Activated CD8-positive, alpha-beta memory T cell treated with anti-CD3 and anti-CD28 coated beads, Interleukin-2, amount 50 U/mL, for 1 hour (primary cell): ENCODE results near the gene TAGLN2.

Source experiments
- DNase-seq: peaks from one replicate; pipeline ENCODE4 v3.0.0-alpha.2; 2020; ENCODE audit errors: extremely low read depth

TAGLN2 gene

GRCh38 chr1:159935719-159936272 is 10.5 kb upstream of the TAGLN2 start:
- DNase-seq: no peak

- no peak for DNase-seq
Measured at GRCh38 chr1:159935305-159935704, 10.0 kb upstream of the TAGLN2 start.

- no peak for DNase-seq
Measured at GRCh38 chr1:159934136-159935039, 9.1 kb upstream of the TAGLN2 start.

- no peak for DNase-seq
Measured at GRCh38 chr1:159933347-159933746, 8.0 kb upstream of the TAGLN2 start.

GRCh38 chr1:159932296-159933285 is 7.3 kb upstream of the TAGLN2 start:
- DNase-seq: no peak

GRCh38 chr1:159931795-159932173 is 6.5 kb upstream of the TAGLN2 start:
- DNase-seq: no peak

- no peak for DNase-seq
Measured at GRCh38 chr1:159931101-159931794, 5.9 kb upstream of the TAGLN2 start.

GRCh38 chr1:159930634-159931033 is 5.3 kb upstream of the TAGLN2 start:
- DNase-seq: no peak

- no peak for DNase-seq
Measured at GRCh38 chr1:159930216-159930615, 4.9 kb upstream of the TAGLN2 start.

- DNase-seq: no peak
Measured at GRCh38 chr1:159929155-159930051, 4.1 kb upstream of the TAGLN2 start.

- no peak for DNase-seq
Measured at GRCh38 chr1:159928491-159929050, 3.3 kb upstream of the TAGLN2 start.

GRCh38 chr1:159927849-159928431 is 2.6 kb upstream of the TAGLN2 start:
- no peak for DNase-seq

- no peak for DNase-seq
Measured at GRCh38 chr1:159927211-159927848, 2.0 kb upstream of the TAGLN2 start.

GRCh38 chr1:159925719-159926078 is 392 bp upstream of the TAGLN2 start:
- no peak for DNase-seq

GRCh38 chr1:159924025-159924790 is 1.1 kb downstream of the TAGLN2 start:
- peak; percentile 41 for DNase-seq

- DNase-seq: peak; percentile 94
Measured at GRCh38 chr1:159923203-159924024, 1.9 kb downstream of the TAGLN2 start.

- DNase-seq: no peak
Measured at GRCh38 chr1:159922511-159923202, 2.6 kb downstream of the TAGLN2 start.
